Fibroblast of villous mesenchyme (primary cell): Measurements from ENCODE around the gene DDX41. TPM values are rescaled to one million over a fixed set of nuclear protein-coding genes. Genes with fewer than 3 reads are reported as not detected.
"Not testable (repeated sequence)": the region's sequence is repeated elsewhere in the genome, so short reads cannot be mapped to it uniquely, and the experiment has no call there.

Experiments
- DNase-seq: peaks from one replicate; pipeline ENCODE4 v3.0.0-alpha.2; 2010; ENCODE audit warnings: low read depth
- H3K4me3 ChIP-seq: 2 replicates; pipeline ENCODE4 v1.5.1; 2011; ENCODE audit warnings: low read depth, mild to moderate bottlenecking, low read length
- total RNA-seq: library from RNA; depleted of rRNA; stranded (reverse); fragments of >200 nt; gene quantifications from 2 replicates; pipeline ENCODE4 v1.2.3, GENCODE V29; 2012
- TF ChIP-seq, protein P1 (sequence below): IDR thresholded peaks from 2 replicates; pipeline ENCODE4 v1.5.1; 2012; ENCODE audit warnings: low read depth, mild to moderate bottlenecking, low read length; ENCODE audit not compliant: insufficient read depth

Gene DDX41
- total RNA-seq, 1 donor = 56.1 TPM

- TF ChIP-seq, protein P1, sequence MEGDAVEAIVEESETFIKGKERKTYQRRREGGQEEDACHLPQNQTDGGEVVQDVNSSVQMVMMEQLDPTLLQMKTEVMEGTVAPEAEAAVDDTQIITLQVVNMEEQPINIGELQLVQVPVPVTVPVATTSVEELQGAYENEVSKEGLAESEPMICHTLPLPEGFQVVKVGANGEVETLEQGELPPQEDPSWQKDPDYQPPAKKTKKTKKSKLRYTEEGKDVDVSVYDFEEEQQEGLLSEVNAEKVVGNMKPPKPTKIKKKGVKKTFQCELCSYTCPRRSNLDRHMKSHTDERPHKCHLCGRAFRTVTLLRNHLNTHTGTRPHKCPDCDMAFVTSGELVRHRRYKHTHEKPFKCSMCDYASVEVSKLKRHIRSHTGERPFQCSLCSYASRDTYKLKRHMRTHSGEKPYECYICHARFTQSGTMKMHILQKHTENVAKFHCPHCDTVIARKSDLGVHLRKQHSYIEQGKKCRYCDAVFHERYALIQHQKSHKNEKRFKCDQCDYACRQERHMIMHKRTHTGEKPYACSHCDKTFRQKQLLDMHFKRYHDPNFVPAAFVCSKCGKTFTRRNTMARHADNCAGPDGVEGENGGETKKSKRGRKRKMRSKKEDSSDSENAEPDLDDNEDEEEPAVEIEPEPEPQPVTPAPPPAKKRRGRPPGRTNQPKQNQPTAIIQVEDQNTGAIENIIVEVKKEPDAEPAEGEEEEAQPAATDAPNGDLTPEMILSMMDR = no peak
- DNase-seq = peak; percentile 89
- no peak overlapping the region for H3K4me3 ChIP-seq
These were observed 20.9 kb upstream of the DDX41 start for GRCh38 chr5:177537389-177538361.

DNA sequence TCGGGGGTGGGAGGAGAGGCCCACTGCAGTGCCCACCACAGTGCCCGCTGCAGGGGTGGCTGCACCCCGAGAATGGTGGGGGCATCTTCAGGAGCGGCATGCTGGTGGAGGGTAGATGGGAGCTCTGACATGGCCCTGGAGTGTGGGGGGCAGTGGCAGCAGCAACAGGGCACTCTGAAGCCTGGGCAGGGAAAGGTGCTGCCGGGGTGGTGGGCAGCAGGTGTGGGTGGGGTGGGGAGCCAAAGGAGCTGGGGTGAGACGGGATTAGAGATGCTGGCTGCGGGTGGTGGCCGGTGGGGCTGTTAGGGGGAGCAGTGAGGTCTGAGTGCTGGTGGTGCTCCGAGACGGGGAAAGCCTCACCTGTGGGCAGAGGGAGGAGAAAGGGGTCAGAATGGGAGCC, 19.6 kb upstream of the DDX41 start:
- no peak for DNase-seq
- TF ChIP-seq, protein P1 = no peak
- H3K4me3 ChIP-seq = no peak overlapping the region

DNA sequence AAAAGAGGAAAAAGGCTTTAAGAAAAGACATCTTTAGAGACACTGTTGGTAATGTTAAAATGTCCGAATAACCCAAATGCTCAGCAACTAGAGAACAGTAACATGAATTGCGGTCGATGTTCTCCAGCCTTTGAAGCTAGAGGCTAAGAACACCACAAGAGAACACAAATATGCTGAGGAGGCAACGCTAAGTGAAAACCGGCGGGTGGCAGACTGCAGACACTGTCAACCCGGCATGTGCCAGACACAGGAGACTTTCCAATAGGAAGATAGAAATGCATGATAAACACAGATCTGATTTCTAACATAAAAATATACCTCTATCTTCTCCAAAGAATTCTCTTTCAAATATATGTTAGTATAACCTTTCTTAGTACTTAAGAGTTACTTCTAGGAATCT, 18.4 kb upstream of the DDX41 start:
- DNase-seq = no peak
- TF ChIP-seq, protein P1 = no peak
- no peak overlapping the region for H3K4me3 ChIP-seq

DNA sequence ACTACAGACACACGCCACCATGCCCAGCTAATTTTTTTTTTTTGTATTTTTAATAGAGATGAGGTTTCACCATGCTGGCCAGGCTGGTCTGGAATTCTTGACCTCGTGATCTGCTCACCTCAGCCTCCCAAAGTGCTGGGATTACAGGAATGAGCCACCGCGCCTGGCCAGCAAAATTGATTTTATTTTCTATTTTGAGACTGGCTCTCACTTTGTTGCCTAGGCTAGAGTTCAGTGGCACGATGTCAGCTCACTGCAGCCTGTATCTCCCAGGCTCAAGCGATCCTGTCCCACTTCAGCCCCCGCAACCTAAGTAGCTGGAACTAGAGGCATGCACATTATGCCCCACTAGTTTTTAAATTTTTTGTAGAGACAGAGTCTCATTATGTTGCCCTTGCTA, 17.7 kb upstream of the DDX41 start:
- not testable (repeated sequence) for DNase-seq

GRCh38 chr5:177531209-177531940, 14.6 kb upstream of the DDX41 start:
- H3K4me3 ChIP-seq = no peak overlapping the region
- TF ChIP-seq, protein P1 = no peak
- no peak for DNase-seq

More for the DNA sequence above, 17.7 kb upstream of the DDX41 start:
- H3K4me3 ChIP-seq = not testable (repeated sequence)

DNA sequence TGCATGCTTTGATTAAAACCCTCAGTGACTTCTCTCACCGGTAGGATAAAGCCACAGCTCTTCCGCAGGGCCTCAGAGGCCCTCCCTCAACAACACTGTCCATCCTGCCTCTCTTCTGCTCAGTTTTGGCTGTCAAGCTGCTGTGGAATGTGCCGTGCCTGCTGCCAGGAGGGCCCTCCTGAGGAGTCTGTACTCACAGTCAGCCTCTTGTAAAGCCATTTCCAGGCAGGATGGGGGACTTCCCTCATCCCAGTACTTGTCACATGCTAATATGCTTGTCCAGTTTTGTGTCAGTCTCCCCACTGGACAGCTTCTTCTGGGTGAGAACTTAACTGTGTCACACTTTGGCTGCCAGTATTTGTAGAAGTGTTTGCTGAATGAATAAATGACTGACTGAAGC, 13.9 kb upstream of the DDX41 start:
- TF ChIP-seq, protein P1 = no peak
- no peak overlapping the region for H3K4me3 ChIP-seq
- no peak for DNase-seq
